ENCODE measurements around the gene C1orf159. TPM values are rescaled to one million over a fixed set of nuclear protein-coding genes. Genes with fewer than 3 reads are reported as not detected.

C1orf159 gene
- total RNA-seq, 1 experiment from 2014 or later = 32.4 TPM

GRCh38 chr1:1063945-1064831, 51.7 kb downstream of the C1orf159 start:
- BruUV-seq (replicated peaks) = no TSS peak
- H3K27ac Mint-ChIP-seq (ENCODE audit: unreplicated experiment) = peak overlapping the region; percentile 92
- peak; percentile 88 for DNase-seq
- H3K4me3 Mint-ChIP-seq (ENCODE audit: low read depth, unreplicated experiment) = peak overlapping the region; percentile 55
- no peaks in the 10 kb centered on the region for H3K9me3 Mint-ChIP-seq (ENCODE audit: low read depth, unreplicated experiment)
- no peaks in the 10 kb centered on the region for H3K27me3 Mint-ChIP-seq (ENCODE audit: unreplicated experiment)
- intact Hi-C loops (cut with micrococcal nuclease; ENCODE audit: unreplicated experiment) = no loop called here
- H3K4me1 Mint-ChIP-seq (ENCODE audit: low read depth, unreplicated experiment) = no peaks in the 10 kb centered on the region
- CTCF ChIA-PET = interaction anchor here (0.7 to 1.6 kb wide), 11 partner anchors 10 to 228 kb away, joined by 3 to 9 read pairs (median 4); partner anchors contain the start of genes C1orf159 and RNF223
- peaks cover 81% of the 10 kb centered on the region for H3K36me3 Mint-ChIP-seq (ENCODE audit: insufficient read depth, unreplicated experiment)
- peak; percentile 82 for TF ChIP-seq CTCF (IDR thresholded peaks at IDR 0.05; ENCODE audit: unreplicated experiment)

- Mint-ChIP-seq H3K27me3 (ENCODE audit: unreplicated experiment) (no peaks in the 10 kb centered on the region), H3K27ac (ENCODE audit: unreplicated experiment) (peak overlapping the region; percentile 92), H3K36me3 (ENCODE audit: insufficient read depth, unreplicated experiment) (peaks cover 81% of the 10 kb centered on the region), H3K4me1 (ENCODE audit: low read depth, unreplicated experiment) (no peaks in the 10 kb centered on the region), H3K9me3 (ENCODE audit: low read depth, unreplicated experiment) (no peaks in the 10 kb centered on the region), H3K4me3 (ENCODE audit: low read depth, unreplicated experiment) (peak overlapping the region; percentile 55)
- BruUV-seq (replicated peaks) = no TSS peak
- intact Hi-C loops (cut with micrococcal nuclease; ENCODE audit: unreplicated experiment) = no loop called here
- CTCF ChIA-PET = interaction anchor here (0.8 to 1.6 kb wide), 8 partner anchors 41 to 229 kb away, joined by 3 to 9 read pairs (median 4); partner anchors contain the start of gene C1orf159
- TF ChIP-seq CTCF (IDR thresholded peaks at IDR 0.05; ENCODE audit: unreplicated experiment) = no peak
- DNase-seq = no peak
Observed at GRCh38 chr1:1063261-1063944, 52.5 kb downstream of the C1orf159 start.

- H3K36me3 Mint-ChIP-seq (ENCODE audit: insufficient read depth, unreplicated experiment) = peaks cover 81% of the 10 kb centered on the region
- CTCF ChIA-PET = no interaction called here
- DNase-seq = no peak
- no peak overlapping the region for H3K27ac Mint-ChIP-seq (ENCODE audit: unreplicated experiment)
- BruUV-seq (replicated peaks) = no TSS peak
- peak overlapping the region; percentile 55 for H3K4me3 Mint-ChIP-seq (ENCODE audit: low read depth, unreplicated experiment)
- H3K27me3 Mint-ChIP-seq (ENCODE audit: unreplicated experiment) = no peaks in the 10 kb centered on the region
- intact Hi-C loops (cut with micrococcal nuclease; ENCODE audit: unreplicated experiment) = no loop called here
- H3K9me3 Mint-ChIP-seq (ENCODE audit: low read depth, unreplicated experiment) = no peaks in the 10 kb centered on the region
- H3K4me1 Mint-ChIP-seq (ENCODE audit: low read depth, unreplicated experiment) = no peaks in the 10 kb centered on the region
- TF ChIP-seq CTCF (IDR thresholded peaks at IDR 0.05; ENCODE audit: unreplicated experiment) = no peak
Observed at GRCh38 chr1:1062348-1063163, 53.3 kb downstream of the C1orf159 start.

GRCh38 chr1:1061682-1062345, 54.1 kb downstream of the C1orf159 start:
- DNase-seq = no peak
- TF ChIP-seq CTCF (IDR thresholded peaks at IDR 0.05; ENCODE audit: unreplicated experiment) = no peak
- Mint-ChIP-seq H3K4me3 (ENCODE audit: low read depth, unreplicated experiment) (peak overlapping the region; percentile 55), H3K27ac (ENCODE audit: unreplicated experiment) (no peak overlapping the region), H3K4me1 (ENCODE audit: low read depth, unreplicated experiment) (no peaks in the 10 kb centered on the region), H3K27me3 (ENCODE audit: unreplicated experiment) (no peaks in the 10 kb centered on the region), H3K36me3 (ENCODE audit: insufficient read depth, unreplicated experiment) (peaks cover 83% of the 10 kb centered on the region), H3K9me3 (ENCODE audit: low read depth, unreplicated experiment) (no peaks in the 10 kb centered on the region)
- intact Hi-C loops (cut with micrococcal nuclease; ENCODE audit: unreplicated experiment) = no loop called here
- CTCF ChIA-PET = no interaction called here
- BruUV-seq (replicated peaks) = no TSS peak

All from Calu3 (cell line).